Neuron (in vitro differentiated cells): ENCODE data around the gene ZKSCAN1.
A peak's percentile ranks its signal among the peaks of the same experiment; 100 is the strongest.
"Not testable (repeated sequence)": the region's sequence is repeated elsewhere in the genome, so short reads cannot be mapped to it uniquely, and the experiment has no call there.

Source experiments
- H2AFZ ChIP-seq: one replicate; pipeline ENCODE4 v1.6.1; 2013; ENCODE audit warnings: low read depth, mild to moderate bottlenecking, inconsistent platforms, low read length, moderate library complexity
- H3K27me3 ChIP-seq: one replicate; pipeline ENCODE4 v1.6.1; 2013; ENCODE audit warnings: low read length; ENCODE audit not compliant: insufficient read depth
- H3K36me3 ChIP-seq: one replicate; pipeline ENCODE4 v1.6.1; 2013; ENCODE audit warnings: low read length; ENCODE audit not compliant: insufficient read depth
- H3K4me1 ChIP-seq: one replicate; pipeline ENCODE4 v1.6.1; 2013; ENCODE audit warnings: low read length; ENCODE audit not compliant: insufficient read depth
- H3K4me3 ChIP-seq: 2 replicates; pipeline ENCODE4 v1.5.1; 2013; ENCODE audit warnings: mild to moderate bottlenecking, low read length, moderate library complexity
- H3K9me3 ChIP-seq: one replicate; pipeline ENCODE4 v1.6.1; 2013; ENCODE audit warnings: low read length

Gene ZKSCAN1

GRCh38 chr7:99987846-99988245 lies 27.6 kb upstream of the ZKSCAN1 start:
- H3K36me3 ChIP-seq = no peaks in the 10 kb centered on the region

GRCh38 chr7:99990460-99990852 lies 24.9 kb upstream of the ZKSCAN1 start:
- peaks cover 5% of the 10 kb centered on the region for H3K27me3 ChIP-seq
- no peaks in the 10 kb centered on the region for H3K9me3 ChIP-seq
- no peaks in the 10 kb centered on the region for H3K36me3 ChIP-seq
- H3K4me3 ChIP-seq = peak overlapping the region; percentile 33
- H2AFZ ChIP-seq = peak overlapping the region; percentile 2
- H3K4me1 ChIP-seq = no peaks in the 10 kb centered on the region

More at GRCh38 chr7:99987846-99988245, 27.6 kb upstream of the ZKSCAN1 start:
- Histone ChIP-seq H3K4me3 (no peak overlapping the region), H3K27me3 (peaks cover 8% of the 10 kb centered on the region), H3K9me3 (no peaks in the 10 kb centered on the region), H3K4me1 (no peaks in the 10 kb centered on the region), H2AFZ (no peak overlapping the region)

GRCh38 chr7:99991543-99991942 lies 23.9 kb upstream of the ZKSCAN1 start:
- not testable (repeated sequence) for H3K4me3 ChIP-seq, H3K9me3 ChIP-seq, H3K36me3 ChIP-seq, H3K4me1 ChIP-seq, H2AFZ ChIP-seq, H3K27me3 ChIP-seq

- no peak overlapping the region for H3K4me3 ChIP-seq
- H2AFZ ChIP-seq = no peak overlapping the region
- peaks cover 2% of the 10 kb centered on the region for H3K27me3 ChIP-seq
- no peaks in the 10 kb centered on the region for H3K9me3 ChIP-seq
- H3K4me1 ChIP-seq = no peaks in the 10 kb centered on the region
- H3K36me3 ChIP-seq = no peaks in the 10 kb centered on the region
Observed at GRCh38 chr7:99992330-99993038, 22.9 kb upstream of the ZKSCAN1 start.

GRCh38 chr7:99994819-99995218 lies 20.6 kb upstream of the ZKSCAN1 start:
- Histone ChIP-seq H3K27me3 (no peaks in the 10 kb centered on the region), H2AFZ (no peak overlapping the region), H3K9me3 (no peaks in the 10 kb centered on the region), H3K4me1 (no peaks in the 10 kb centered on the region), H3K4me3 (no peak overlapping the region), H3K36me3 (no peaks in the 10 kb centered on the region)

GRCh38 chr7:99996755-99997544 lies 18.4 kb upstream of the ZKSCAN1 start:
- Histone ChIP-seq H2AFZ (no peak overlapping the region), H3K9me3 (no peaks in the 10 kb centered on the region), H3K36me3 (no peaks in the 10 kb centered on the region), H3K4me1 (no peaks in the 10 kb centered on the region), H3K27me3 (peaks cover 5% of the 10 kb centered on the region), H3K4me3 (no peak overlapping the region)

GRCh38 chr7:99997545-99998137 lies 17.8 kb upstream of the ZKSCAN1 start:
- H3K4me3 ChIP-seq = no peak overlapping the region

GRCh38 chr7:100000239-100000638 lies 15.2 kb upstream of the ZKSCAN1 start:
- H3K36me3 ChIP-seq = no peaks in the 10 kb centered on the region
- H3K4me1 ChIP-seq = peaks cover 3% of the 10 kb centered on the region
- H2AFZ ChIP-seq = no peak overlapping the region
- peaks cover 5% of the 10 kb centered on the region for H3K27me3 ChIP-seq
- no peaks in the 10 kb centered on the region for H3K9me3 ChIP-seq
- no peak overlapping the region for H3K4me3 ChIP-seq

More at GRCh38 chr7:99997545-99998137, 17.8 kb upstream of the ZKSCAN1 start:
- H3K27me3 ChIP-seq = peaks cover 5% of the 10 kb centered on the region
- H3K36me3 ChIP-seq = no peaks in the 10 kb centered on the region
- H3K4me1 ChIP-seq = no peaks in the 10 kb centered on the region
- H2AFZ ChIP-seq = no peak overlapping the region
- H3K9me3 ChIP-seq = no peaks in the 10 kb centered on the region

- Histone ChIP-seq H3K9me3 (no peaks in the 10 kb centered on the region), H3K27me3 (peaks cover 5% of the 10 kb centered on the region), H3K4me3 (no peak overlapping the region), H3K36me3 (no peaks in the 10 kb centered on the region), H2AFZ (peak overlapping the region; percentile 57), H3K4me1 (peaks cover 3% of the 10 kb centered on the region)
Observed at GRCh38 chr7:100003711-100004661, 11.4 kb upstream of the ZKSCAN1 start.

GRCh38 chr7:100007887-100008286 lies 7.5 kb upstream of the ZKSCAN1 start:
- no peaks in the 10 kb centered on the region for H3K36me3 ChIP-seq
- no peaks in the 10 kb centered on the region for H3K27me3 ChIP-seq
- H3K4me3 ChIP-seq = no peak overlapping the region
- peaks cover 3% of the 10 kb centered on the region for H3K4me1 ChIP-seq
- H2AFZ ChIP-seq = no peak overlapping the region
- H3K9me3 ChIP-seq = no peaks in the 10 kb centered on the region

- Histone ChIP-seq H3K36me3 (no peaks in the 10 kb centered on the region), H3K4me3 (no peak overlapping the region), H2AFZ (no peak overlapping the region), H3K27me3 (no peaks in the 10 kb centered on the region), H3K9me3 (no peaks in the 10 kb centered on the region), H3K4me1 (peaks cover 3% of the 10 kb centered on the region)
Observed at GRCh38 chr7:100008525-100008924, 6.9 kb upstream of the ZKSCAN1 start.

GRCh38 chr7:100009952-100010351 lies 5.4 kb upstream of the ZKSCAN1 start:
- not testable (repeated sequence) for H3K4me3 ChIP-seq, H2AFZ ChIP-seq, H3K9me3 ChIP-seq

More at GRCh38 chr7:100009952-100010351, 5.4 kb upstream of the ZKSCAN1 start:
- H3K36me3 ChIP-seq, H3K27me3 ChIP-seq, H3K4me1 ChIP-seq: not testable (repeated sequence)
